HG03432 (cell line): ENCODE measurements around the gene PODN.

Source experiments
- ATAC-seq: cut with Tn5 transposase; IDR thresholded peaks from one replicate; pipeline ENCODE4 v1.9.1; 2021; ENCODE audit warnings: mild to moderate bottlenecking, moderate library complexity; ENCODE audit not compliant: unreplicated experiment

PODN gene

GRCh38 chr1:53049574-53049967 is 12.4 kb upstream of the PODN start:
- ATAC-seq = no peak

DNA sequence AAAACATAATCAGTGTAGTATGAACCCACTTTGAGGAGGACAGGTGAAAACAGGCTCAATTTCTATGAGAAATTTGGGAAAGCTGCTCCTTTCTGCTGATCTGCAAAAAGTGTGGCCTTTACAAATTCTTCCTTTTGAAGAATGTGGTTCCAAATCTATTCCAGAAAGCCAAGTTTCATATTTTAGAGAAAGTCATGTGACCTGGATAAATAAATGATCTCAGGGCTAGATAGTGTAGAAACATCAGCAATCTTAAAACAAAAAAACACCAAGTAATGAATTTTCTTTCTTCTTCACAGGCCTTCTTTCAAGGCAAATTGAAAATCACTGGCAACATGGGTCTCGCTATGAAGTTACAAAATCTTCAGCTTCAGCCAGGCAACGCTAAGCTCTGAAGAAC is 11.7 kb upstream of the PODN start:
- ATAC-seq = no peak

DNA sequence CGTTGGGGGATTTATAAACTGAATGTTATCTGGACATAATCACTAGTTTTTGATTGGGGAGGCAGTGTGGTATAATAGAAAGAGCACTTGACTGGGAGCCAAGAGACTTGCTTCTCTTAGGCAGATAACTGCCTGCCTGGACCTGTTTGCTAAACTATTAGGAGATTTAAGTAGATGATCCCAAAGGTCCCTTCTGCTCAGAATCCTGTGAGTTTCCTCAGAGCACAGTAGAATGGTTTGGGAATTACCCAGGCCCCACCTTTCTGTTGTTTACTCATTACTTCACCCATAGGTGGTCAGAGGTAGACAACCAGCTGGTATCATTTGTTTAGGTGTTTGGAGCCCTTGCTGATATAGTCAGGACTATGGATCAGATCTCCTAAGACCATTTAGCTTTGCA is 10.3 kb upstream of the PODN start:
- ATAC-seq = no peak

DNA sequence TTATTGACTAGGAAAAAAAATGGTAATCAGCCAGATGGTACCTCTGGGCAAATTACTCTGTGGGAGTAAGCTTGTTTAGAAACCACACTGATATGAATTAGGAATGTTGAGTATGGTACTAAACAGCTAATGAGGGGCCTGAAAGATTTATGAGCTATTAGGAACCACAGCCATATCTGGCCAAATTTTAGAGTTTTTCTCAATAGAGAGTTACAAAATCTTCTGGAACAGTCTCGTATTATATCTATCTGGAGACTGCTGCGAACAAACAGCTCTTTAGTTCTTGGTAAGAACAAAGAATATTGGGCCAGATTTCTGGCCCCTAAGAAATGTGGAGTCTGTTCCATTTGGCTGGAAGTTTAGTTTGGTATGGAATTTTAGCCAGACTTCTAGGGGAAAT is 4.9 kb upstream of the PODN start:
- no peak for ATAC-seq

DNA sequence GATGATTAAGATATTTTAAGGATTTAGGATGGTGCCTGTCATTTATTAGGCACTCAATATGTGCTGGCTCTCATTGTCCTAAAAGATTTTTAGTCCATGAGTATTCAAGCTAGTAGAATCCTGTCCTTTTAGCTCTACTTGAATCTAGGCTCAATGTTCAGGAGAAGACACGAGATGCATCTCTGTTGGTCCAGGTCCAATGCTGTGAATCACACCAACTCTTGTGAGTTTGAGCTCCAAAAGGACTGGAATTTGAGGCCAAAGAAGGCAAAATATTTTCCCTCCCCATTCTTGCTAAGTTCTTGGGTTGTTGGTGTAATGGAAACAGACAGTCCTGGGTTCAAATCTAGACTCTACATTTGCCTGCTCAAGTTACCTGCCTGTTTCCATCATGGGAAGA is 1.4 kb upstream of the PODN start:
- ATAC-seq = no peak

GRCh38 chr1:53061123-53061858 is 722 bp upstream of the PODN start:
- no peak for ATAC-seq

- ATAC-seq = no peak
Observed at GRCh38 chr1:53062708-53063591, 937 bp downstream of the PODN start.

- no peak for ATAC-seq
Observed at GRCh38 chr1:53063744-53064515, 1.9 kb downstream of the PODN start.

- no peak for ATAC-seq
Observed at GRCh38 chr1:53065391-53065790, 3.4 kb downstream of the PODN start.

DNA sequence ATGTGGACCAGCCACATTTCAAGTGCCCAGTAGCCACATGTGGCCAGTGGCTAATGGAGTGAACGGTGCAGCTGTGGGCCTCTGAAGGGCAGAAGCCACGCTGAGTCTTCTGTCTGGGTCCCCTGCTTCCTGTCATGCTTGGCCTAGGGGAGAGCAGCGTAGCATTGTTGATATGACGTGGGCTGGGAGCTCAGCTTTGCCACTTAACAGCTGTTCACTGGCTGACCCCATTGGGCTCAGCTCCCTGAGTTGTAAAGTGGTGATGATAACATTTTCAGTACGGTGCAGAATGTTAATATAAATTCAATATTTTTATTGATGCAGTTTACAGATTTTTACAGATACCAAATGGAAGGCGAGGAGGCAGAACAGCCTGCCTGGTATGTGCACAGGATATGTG is 4.5 kb downstream of the PODN start:
- ATAC-seq = no peak

GRCh38 chr1:53066891-53067738 is 5.1 kb downstream of the PODN start:
- no peak for ATAC-seq

DNA sequence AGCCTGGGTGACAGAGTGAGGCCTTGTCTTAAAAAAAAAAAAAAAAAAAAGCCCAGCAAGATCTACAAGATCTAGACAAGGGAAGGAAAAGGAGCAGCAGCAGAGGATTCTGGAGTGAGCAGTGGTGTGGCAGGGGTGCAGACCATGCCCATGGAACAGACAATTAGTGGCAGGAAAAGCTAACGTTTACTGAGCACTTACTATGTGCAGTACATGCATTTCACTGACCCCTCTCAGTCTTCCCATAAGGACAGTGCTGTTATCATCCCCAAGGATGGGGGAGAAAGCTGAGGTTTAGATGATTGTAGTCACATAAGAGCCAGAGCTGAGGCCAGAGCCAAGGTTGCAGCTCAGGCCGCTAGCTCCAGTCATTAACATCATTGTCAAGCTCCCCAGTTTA is 5.9 kb downstream of the PODN start:
- no peak for ATAC-seq

GRCh38 chr1:53068314-53069099 is 6.5 kb downstream of the PODN start:
- no peak for ATAC-seq

DNA sequence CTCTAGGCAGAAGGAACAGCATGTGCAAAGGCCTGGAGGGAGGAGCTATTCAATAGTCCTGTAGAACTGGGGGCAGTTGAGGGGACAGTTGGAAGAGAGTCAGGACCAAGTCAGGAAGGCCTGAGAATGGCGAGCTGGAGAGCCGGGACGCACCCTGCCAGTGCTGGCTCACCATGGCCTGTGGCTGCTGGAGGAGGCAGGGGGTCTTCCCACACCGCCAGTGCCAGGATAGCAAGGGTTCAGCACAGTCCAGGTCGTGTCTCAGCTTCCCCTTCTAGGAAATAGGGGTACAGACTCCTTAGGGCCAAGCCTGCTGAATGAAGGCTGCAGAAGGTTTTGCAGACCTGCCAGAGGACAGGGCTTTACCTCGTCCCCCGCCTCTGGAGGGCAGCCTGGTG is 7.3 kb downstream of the PODN start:
- no peak for ATAC-seq

DNA sequence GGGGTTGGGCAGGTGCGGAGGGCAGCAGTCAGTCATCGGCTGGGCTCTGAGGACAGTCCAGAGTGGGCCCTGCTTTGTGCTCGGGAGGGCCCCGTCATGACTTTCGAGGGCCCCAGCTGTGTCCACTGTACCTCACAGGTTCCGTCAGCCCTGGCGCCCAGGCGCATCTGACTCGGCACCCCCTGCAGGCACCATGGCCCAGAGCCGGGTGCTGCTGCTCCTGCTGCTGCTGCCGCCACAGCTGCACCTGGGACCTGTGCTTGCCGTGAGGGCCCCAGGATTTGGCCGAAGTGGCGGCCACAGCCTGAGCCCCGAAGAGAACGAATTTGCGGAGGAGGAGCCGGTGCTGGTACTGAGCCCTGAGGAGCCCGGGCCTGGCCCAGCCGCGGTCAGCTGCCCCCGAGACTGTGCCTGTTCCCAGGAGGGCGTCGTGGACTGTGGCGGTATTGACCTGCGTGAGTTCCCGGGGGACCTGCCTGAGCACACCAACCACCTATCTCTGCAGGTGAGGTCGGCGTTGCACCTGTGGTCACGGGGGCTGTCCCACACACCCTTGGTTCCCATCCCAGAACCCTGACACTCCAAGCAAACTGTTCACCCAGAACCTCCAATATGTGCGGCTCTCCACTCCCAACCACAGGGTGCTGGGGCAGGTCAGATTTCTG is 7.8 kb downstream of the PODN start:
- ATAC-seq = no peak

GRCh38 chr1:53070621-53071020 is 8.6 kb downstream of the PODN start:
- ATAC-seq = no peak

DNA sequence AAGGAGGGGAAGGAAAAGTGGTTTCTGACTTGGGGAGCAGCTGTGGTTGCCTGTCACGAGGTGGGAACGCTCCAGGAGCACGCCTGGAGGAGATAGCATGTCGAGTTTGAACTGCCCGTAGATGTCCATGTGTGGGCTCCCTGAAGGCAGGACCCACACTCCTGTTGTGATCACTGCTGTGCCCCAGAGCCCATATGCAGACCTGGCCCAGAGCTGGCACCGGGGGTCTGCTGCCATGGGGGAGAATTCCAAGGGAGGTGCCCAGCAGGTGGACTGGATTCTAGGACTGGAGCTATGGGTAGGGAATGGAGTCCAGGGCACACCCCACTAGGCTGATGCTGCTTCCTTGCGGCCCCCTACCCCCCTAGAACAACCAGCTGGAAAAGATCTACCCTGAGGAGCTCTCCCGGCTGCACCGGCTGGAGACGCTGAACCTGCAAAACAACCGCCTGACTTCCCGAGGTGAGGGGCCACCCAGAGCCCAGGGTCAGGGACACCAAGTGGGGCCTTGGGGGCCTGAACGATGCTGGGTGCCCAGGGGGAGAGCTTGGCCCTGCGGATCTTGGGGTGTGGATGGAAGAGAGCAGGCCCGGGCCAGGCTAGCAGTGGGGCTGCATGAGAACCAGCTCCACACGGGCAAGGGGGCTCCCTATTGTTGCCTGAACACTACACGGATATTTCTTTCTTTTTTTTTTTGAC is 9.3 kb downstream of the PODN start:
- no peak for ATAC-seq

DNA sequence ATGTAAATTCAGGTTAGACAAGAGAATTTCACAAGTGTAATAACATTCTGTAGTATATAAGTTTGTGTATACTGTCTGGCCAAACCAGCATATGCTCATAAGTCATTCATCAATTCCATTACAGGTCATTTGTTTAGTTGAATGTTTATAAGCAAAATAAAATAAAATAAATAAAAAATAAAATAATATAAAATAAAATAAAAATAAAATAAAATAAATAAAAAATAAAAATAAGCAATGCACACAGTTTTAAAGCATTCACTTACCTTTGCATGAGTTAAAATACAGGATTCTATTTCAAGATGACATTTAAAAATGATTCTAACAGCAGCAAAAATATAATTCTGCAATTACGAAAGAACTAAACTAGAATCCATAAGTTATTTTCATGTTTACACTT is 9.9 kb downstream of the PODN start:
- ATAC-seq = no peak

- ATAC-seq = no peak
Observed at GRCh38 chr1:53073287-53073686, 11.3 kb downstream of the PODN start.
